Transverse colon (tissue), 4 donors: Measurements from ENCODE around the gene GNL3L. TPM values are rescaled to one million over a fixed set of nuclear protein-coding genes. Genes with fewer than 3 reads are reported as not detected.
"Not testable (repeated sequence)": the region's sequence is repeated elsewhere in the genome, so short reads cannot be mapped to it uniquely, and the experiment has no call there.

Experiments
- DNase-seq: peaks from one replicate; pipeline ENCODE4 v3.0.0-alpha.2; 2019
- H3K27ac ChIP-seq, 4 donors: fragments of 200-600 bp; sonication (generic); 2 replicates each; pipeline ENCODE4 v1.5.1; 2016 to 2018; ENCODE audit warnings: inconsistent platforms in 4 of 4
- H3K27me3 ChIP-seq: fragments of 200-600 bp; sonication (generic); 2 replicates; pipeline ENCODE4 v1.5.1; 2017; ENCODE audit warnings: inconsistent platforms
- H3K36me3 ChIP-seq, 4 donors: fragments of 200-600 bp; sonication (generic); 2 replicates each; pipeline ENCODE4 v1.5.1; 2017 to 2019; ENCODE audit warnings: inconsistent platforms in 4 of 4
- H3K4me1 ChIP-seq, 4 donors: fragments of 200-600 bp; sonication (generic); 2 replicates each; pipeline ENCODE4 v1.5.1; 2017 to 2020; ENCODE audit warnings: inconsistent platforms in 4 of 4
- H3K4me3 ChIP-seq, 4 donors: fragments of 200-600 bp; sonication (generic); 1 replicate in 1 of 4; 2 replicates in 3 of 4; pipeline versions ENCODE4 v1.5.1 to v1.6.1; 2017 to 2019; ENCODE audit warnings: inconsistent platforms in 4 of 4
- H3K9me3 ChIP-seq, 2 donors: fragments of 200-600 bp; sonication (generic); 2 replicates each; pipeline ENCODE4 v1.5.1; 2017 to 2019; ENCODE audit warnings: inconsistent platforms in 2 of 2
- CTCF ChIP-seq, 5 experiments: fragments of 200-600 bp in 3 of 5; fragments of 450-650 bp in 2 of 5; sonication (generic) in 3 of 5; IDR thresholded peaks; 1 replicate in 2 of 5; 2 replicates in 3 of 5; pipeline ENCODE4 v1.5.1; 2016 to 2017; ENCODE audit warnings: antibody characterized with exemption in 5 of 5, inconsistent platforms in 3 of 5, mild to moderate bottlenecking in 2 of 5, moderate library complexity in 1 of 5
- EP300 ChIP-seq: sonication (generic); formaldehyde crosslinking; IDR thresholded peaks from one replicate; pipeline ENCODE4 v1.6.1; 2017; ENCODE audit warnings: antibody characterized with exemption, low read depth
- POLR2A ChIP-seq: fragments of 450-650 bp; IDR thresholded peaks from one replicate; pipeline ENCODE4 v1.6.1; 2016; ENCODE audit warnings: antibody characterized with exemption, mild to moderate bottlenecking, moderate library complexity
- POLR2AphosphoS5 ChIP-seq, 3 donors: sonication (generic); formaldehyde crosslinking; IDR thresholded peaks; one replicate each; pipeline ENCODE4 v1.6.1; 2016; ENCODE audit warnings: antibody characterized with exemption in 3 of 3
- WGBS, 2 donors: methylation state at CpG; one replicate each; pipeline ENCODE4 v1.1.5; 2018; ENCODE audit warnings: low coverage in 1 of 2; 5-methylcytosine and 5-hydroxymethylcytosine counted together
- in situ Hi-C, 4 donors: fragments of 200-750 bp; cut with MboI; loops; one replicate each; pipeline versions ENCODE4 v1.15.0 to v1.15.1; 2017; ENCODE audit warnings: low sequenced_read_pairs in 3 of 4, low pct_ligation_motif_present in 1 of 4, low pct_unique_long_range_greater_than_20kb in 1 of 4
- intact Hi-C: fragments of 100-400 bp; cut with DNase I; formaldehyde crosslinking; loops from one replicate; pipeline ENCODE4 v1.15.1; 2023; ENCODE audit warnings: low total_unique reads
- total RNA-seq, 4 donors: library from RNA; depleted of rRNA; stranded (reverse); fragments of >200 nt; gene quantifications; one replicate each; pipeline ENCODE4 v1.1.0, GENCODE V29; 2016

GNL3L gene
- total RNA-seq, 4 donors from 2014 or later, result 29.5 to 36.6 (median 31.7) TPM

- TF ChIP-seq EP300, result no peak
- TF ChIP-seq CTCF (IDR thresholded peaks at IDR 0.05), result no peak
- TF ChIP-seq POLR2AphosphoS5 (IDR thresholded peaks at IDR 0.05), result no peak
- no peak for TF ChIP-seq POLR2A
Observed at GRCh38 chrX:54561622-54562021, 31.6 kb downstream of the GNL3L start.

GRCh38 chrX:54564936-54565335 lies 34.9 kb downstream of the GNL3L start:
- no peak for TF ChIP-seq POLR2AphosphoS5 (IDR thresholded peaks at IDR 0.05)
- no peak for TF ChIP-seq POLR2A
- no peak for TF ChIP-seq EP300
- no peak for TF ChIP-seq CTCF (IDR thresholded peaks at IDR 0.05)
- H3K27ac ChIP-seq, result no peak overlapping the region
- no peak overlapping the region for H3K4me3 ChIP-seq
- H3K36me3 ChIP-seq, result no peaks in the 10 kb centered on the region
- H3K9me3 ChIP-seq, result no peaks in the 10 kb centered on the region
- H3K4me1 ChIP-seq, result no peaks in the 10 kb centered on the region
- in situ Hi-C loops, result no loop called here
- intact Hi-C loops, result no loop called here
- no peak for DNase-seq
- 83 to 85% methylated on average over 1 to 5 of the region's 5 CpGs for WGBS, 2 donors
- no peaks in the 10 kb centered on the region for H3K27me3 ChIP-seq

More at GRCh38 chrX:54561622-54562021, 31.6 kb downstream of the GNL3L start:
- Histone ChIP-seq H3K36me3 (no peaks in the 10 kb centered on the region), H3K27me3 (no peaks in the 10 kb centered on the region), H3K4me3 (no peak overlapping the region), H3K4me1 (no peaks in the 10 kb centered on the region), H3K27ac (no peak overlapping the region), H3K9me3 (no peaks in the 10 kb centered on the region)
- in situ Hi-C loops (no loop called here), intact Hi-C loops (no loop called here)
- WGBS, 2 donors, result 63% methylated on average over 1 of the region's 1 CpG; no CpG with 5 or more reads in 1 of the 2 donors
- DNase-seq, result no peak

GRCh38 chrX:54570332-54570731 lies 40.3 kb downstream of the GNL3L start:
- TF ChIP-seq CTCF (IDR thresholded peaks at IDR 0.05) (no peak), POLR2AphosphoS5 (IDR thresholded peaks at IDR 0.05) (no peak), POLR2A (no peak), EP300 (no peak)
- H3K9me3 ChIP-seq, result peaks cover 0 to 4% of the 10 kb centered on the region in 2 donors
- in situ Hi-C loops, result no loop called here
- H3K4me1 ChIP-seq, result no peaks in the 10 kb centered on the region
- intact Hi-C loops, result no loop called here
- no peaks in the 10 kb centered on the region for H3K36me3 ChIP-seq
- no peaks in the 10 kb centered on the region for H3K27me3 ChIP-seq
- H3K4me3 ChIP-seq, result no peak overlapping the region
- no peak for DNase-seq
- H3K27ac ChIP-seq, result no peak overlapping the region

GRCh38 chrX:54572641-54573040 lies 42.6 kb downstream of the GNL3L start:
- H3K27ac ChIP-seq, H3K36me3 ChIP-seq, in situ Hi-C loops, intact Hi-C loops, H3K4me3 ChIP-seq, H3K9me3 ChIP-seq, H3K27me3 ChIP-seq, DNase-seq, H3K4me1 ChIP-seq: not testable (repeated sequence)
- WGBS, 2 donors, result 93% methylated on average over 27 of the region's 31 CpGs; no CpG with 5 or more reads in 1 of the 2 donors

- H3K27ac ChIP-seq, result no peak overlapping the region
- H3K4me1 ChIP-seq, result no peaks in the 10 kb centered on the region
- intact Hi-C loops, result no loop called here
- WGBS, 2 donors, result 80% methylated on average over 2 of the region's 2 CpGs; no CpG with 5 or more reads in 1 of the 2 donors
- no peaks in the 10 kb centered on the region for H3K9me3 ChIP-seq
- in situ Hi-C loops, result no loop called here
- H3K27me3 ChIP-seq, result no peaks in the 10 kb centered on the region
- no peaks in the 10 kb centered on the region for H3K36me3 ChIP-seq
- TF ChIP-seq EP300, result no peak
- no peak for TF ChIP-seq CTCF (IDR thresholded peaks at IDR 0.05)
- no peak for TF ChIP-seq POLR2A
- no peak for TF ChIP-seq POLR2AphosphoS5 (IDR thresholded peaks at IDR 0.05)
- H3K4me3 ChIP-seq, result no peak overlapping the region
- DNase-seq, result no peak
Observed at GRCh38 chrX:54597728-54598127, 67.7 kb downstream of the GNL3L start.
